ENCODE data around the gene MGAT5B. TPM values are rescaled to one million over a fixed set of nuclear protein-coding genes. Genes with fewer than 3 reads are reported as not detected.

MGAT5B gene
- total RNA-seq, 1 donor from 2014 or later = 1.8 TPM

DNA sequence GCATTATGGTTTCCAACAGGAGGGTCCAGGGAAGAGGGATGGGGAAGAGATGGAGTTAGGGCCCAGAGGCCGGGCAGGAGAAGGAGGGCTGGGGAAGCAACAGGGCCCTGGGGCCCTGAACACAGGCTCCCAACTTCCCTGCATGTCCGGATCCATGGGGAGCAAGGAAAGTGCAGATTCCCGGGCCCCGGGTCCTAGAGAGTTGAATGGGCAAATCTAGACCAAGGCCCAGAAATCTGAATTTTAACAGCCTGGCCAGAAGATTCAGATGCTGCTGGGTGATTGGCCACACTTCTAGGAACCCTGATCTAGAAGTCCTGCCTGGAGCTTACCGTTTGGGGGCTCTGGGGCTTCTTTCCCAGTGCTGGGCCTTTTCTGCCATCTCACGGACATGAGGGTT lies 13.2 kb downstream of the MGAT5B start:
- H3K27me3 Mint-ChIP-seq (ENCODE audit: insufficient read depth, low read depth) = no peaks in the 10 kb centered on the region
- H3K36me3 ChIP-seq = no peaks in the 10 kb centered on the region
- peaks cover 7% of the 10 kb centered on the region for H3K4me1 ChIP-seq
- H3K9ac ChIP-seq = no peak overlapping the region
- H2AFZ ChIP-seq (replicated peaks) = no peak overlapping the region
- peaks cover 29% of the 10 kb centered on the region for H3K4me1 Mint-ChIP-seq
- H3K4me3 ChIP-seq = no peak overlapping the region
- H3K9me3 Mint-ChIP-seq = no peaks in the 10 kb centered on the region
- no peaks in the 10 kb centered on the region for H4K20me1 ChIP-seq (ENCODE audit: low read depth)
- no peak for DNase-seq (ENCODE audit: low spot score)
- H3K79me2 ChIP-seq (ENCODE audit: low read depth) = no peaks in the 10 kb centered on the region
- peak overlapping the region; percentile 63 for H3K27ac Mint-ChIP-seq
- no peak for TF ChIP-seq EZH2phosphoT487 (IDR thresholded peaks at IDR 0.05)
- TF ChIP-seq EZH2 (IDR thresholded peaks at IDR 0.05) = no peak
- TF ChIP-seq, protein P1, sequence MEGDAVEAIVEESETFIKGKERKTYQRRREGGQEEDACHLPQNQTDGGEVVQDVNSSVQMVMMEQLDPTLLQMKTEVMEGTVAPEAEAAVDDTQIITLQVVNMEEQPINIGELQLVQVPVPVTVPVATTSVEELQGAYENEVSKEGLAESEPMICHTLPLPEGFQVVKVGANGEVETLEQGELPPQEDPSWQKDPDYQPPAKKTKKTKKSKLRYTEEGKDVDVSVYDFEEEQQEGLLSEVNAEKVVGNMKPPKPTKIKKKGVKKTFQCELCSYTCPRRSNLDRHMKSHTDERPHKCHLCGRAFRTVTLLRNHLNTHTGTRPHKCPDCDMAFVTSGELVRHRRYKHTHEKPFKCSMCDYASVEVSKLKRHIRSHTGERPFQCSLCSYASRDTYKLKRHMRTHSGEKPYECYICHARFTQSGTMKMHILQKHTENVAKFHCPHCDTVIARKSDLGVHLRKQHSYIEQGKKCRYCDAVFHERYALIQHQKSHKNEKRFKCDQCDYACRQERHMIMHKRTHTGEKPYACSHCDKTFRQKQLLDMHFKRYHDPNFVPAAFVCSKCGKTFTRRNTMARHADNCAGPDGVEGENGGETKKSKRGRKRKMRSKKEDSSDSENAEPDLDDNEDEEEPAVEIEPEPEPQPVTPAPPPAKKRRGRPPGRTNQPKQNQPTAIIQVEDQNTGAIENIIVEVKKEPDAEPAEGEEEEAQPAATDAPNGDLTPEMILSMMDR (IDR thresholded peaks at IDR 0.05) = no peak
- H3K27me3 ChIP-seq = no peaks in the 10 kb centered on the region
- H3K27ac ChIP-seq = no peak overlapping the region
- no peaks in the 10 kb centered on the region for H3K9me3 ChIP-seq (ENCODE audit: low read depth)
- H3K36me3 Mint-ChIP-seq = no peaks in the 10 kb centered on the region
- no peak overlapping the region for H3K4me3 Mint-ChIP-seq
- no peak overlapping the region for H3K4me2 ChIP-seq
- peaks cover 6% of the 10 kb centered on the region for H3F3A ChIP-seq (ENCODE audit: low read depth)

DNA sequence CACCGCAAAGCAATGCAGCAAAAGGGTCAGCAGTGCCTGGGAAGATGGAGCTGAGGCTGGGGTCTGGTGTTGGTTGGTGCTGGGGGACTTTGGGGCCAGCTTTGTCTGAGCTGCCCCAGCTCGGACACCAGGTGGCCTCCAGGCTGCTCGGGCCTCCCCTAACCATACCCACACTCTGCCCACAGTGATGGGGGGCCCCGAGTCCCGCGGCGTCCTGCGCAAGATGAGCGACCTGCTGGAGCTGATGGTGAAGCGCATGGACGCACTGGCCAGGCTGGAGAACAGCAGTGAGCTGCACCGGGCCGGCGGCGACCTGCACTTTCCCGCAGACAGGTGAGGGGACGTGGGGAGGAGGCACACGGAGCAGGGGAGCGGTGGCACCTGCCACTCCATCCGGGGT lies 13.8 kb downstream of the MGAT5B start:
- no peaks in the 10 kb centered on the region for H4K20me1 ChIP-seq (ENCODE audit: low read depth)
- H3K36me3 ChIP-seq = no peaks in the 10 kb centered on the region
- H3K9ac ChIP-seq = no peak overlapping the region
- H3K4me3 ChIP-seq = no peak overlapping the region
- no peaks in the 10 kb centered on the region for H3K79me2 ChIP-seq (ENCODE audit: low read depth)
- Mint-ChIP-seq H3K27me3 (ENCODE audit: insufficient read depth, low read depth) (no peaks in the 10 kb centered on the region), H3K36me3 (no peaks in the 10 kb centered on the region), H3K4me3 (no peak overlapping the region), H3K4me1 (peaks cover 29% of the 10 kb centered on the region), H3K27ac (no peak overlapping the region), H3K9me3 (no peaks in the 10 kb centered on the region)
- no peak for DNase-seq (ENCODE audit: low spot score)
- H3K27me3 ChIP-seq = no peaks in the 10 kb centered on the region
- no peaks in the 10 kb centered on the region for H3K9me3 ChIP-seq (ENCODE audit: low read depth)
- H3K27ac ChIP-seq = no peak overlapping the region
- peaks cover 6% of the 10 kb centered on the region for H3F3A ChIP-seq (ENCODE audit: low read depth)
- peaks cover 7% of the 10 kb centered on the region for H3K4me1 ChIP-seq
- H2AFZ ChIP-seq (replicated peaks) = no peak overlapping the region
- TF ChIP-seq, protein P1 (IDR thresholded peaks at IDR 0.05) = no peak
- no peak for TF ChIP-seq EZH2phosphoT487 (IDR thresholded peaks at IDR 0.05)
- no peak overlapping the region for H3K4me2 ChIP-seq

- H3K36me3 ChIP-seq = no peaks in the 10 kb centered on the region
- H3F3A ChIP-seq (ENCODE audit: low read depth) = peaks cover 6% of the 10 kb centered on the region
- Mint-ChIP-seq H3K36me3 (no peaks in the 10 kb centered on the region), H3K27ac (no peak overlapping the region), H3K9me3 (no peaks in the 10 kb centered on the region), H3K4me1 (peaks cover 34% of the 10 kb centered on the region), H3K4me3 (no peak overlapping the region), H3K27me3 (ENCODE audit: insufficient read depth, low read depth) (no peaks in the 10 kb centered on the region)
- H3K4me3 ChIP-seq = no peak overlapping the region
- H3K27me3 ChIP-seq = no peaks in the 10 kb centered on the region
- no peaks in the 10 kb centered on the region for H3K9me3 ChIP-seq (ENCODE audit: low read depth)
- no peaks in the 10 kb centered on the region for H4K20me1 ChIP-seq (ENCODE audit: low read depth)
- H3K4me1 ChIP-seq = peaks cover 7% of the 10 kb centered on the region
- H3K9ac ChIP-seq = no peak overlapping the region
- no peak overlapping the region for H3K27ac ChIP-seq
- no peak overlapping the region for H3K4me2 ChIP-seq
- H3K79me2 ChIP-seq (ENCODE audit: low read depth) = no peaks in the 10 kb centered on the region
- no peak for DNase-seq (ENCODE audit: low spot score)
- TF ChIP-seq, protein P1 (IDR thresholded peaks at IDR 0.05) = no peak
- no peak for TF ChIP-seq EZH2phosphoT487 (IDR thresholded peaks at IDR 0.05)
- TF ChIP-seq EZH2 (IDR thresholded peaks at IDR 0.05) = no peak
- H2AFZ ChIP-seq (replicated peaks) = no peak overlapping the region
These were observed 15.7 kb downstream of the MGAT5B start for GRCh38 chr17:76883744-76884525.
